GM19397 (cell line): Measurements from ENCODE around the gene GATA3.

Experiments
- ATAC-seq: cut with Tn5 transposase; IDR thresholded peaks from one replicate; pipeline ENCODE4 v1.9.1; 2021; ENCODE audit warnings: mild to moderate bottlenecking, moderate library complexity; ENCODE audit not compliant: unreplicated experiment

Gene GATA3

DNA sequence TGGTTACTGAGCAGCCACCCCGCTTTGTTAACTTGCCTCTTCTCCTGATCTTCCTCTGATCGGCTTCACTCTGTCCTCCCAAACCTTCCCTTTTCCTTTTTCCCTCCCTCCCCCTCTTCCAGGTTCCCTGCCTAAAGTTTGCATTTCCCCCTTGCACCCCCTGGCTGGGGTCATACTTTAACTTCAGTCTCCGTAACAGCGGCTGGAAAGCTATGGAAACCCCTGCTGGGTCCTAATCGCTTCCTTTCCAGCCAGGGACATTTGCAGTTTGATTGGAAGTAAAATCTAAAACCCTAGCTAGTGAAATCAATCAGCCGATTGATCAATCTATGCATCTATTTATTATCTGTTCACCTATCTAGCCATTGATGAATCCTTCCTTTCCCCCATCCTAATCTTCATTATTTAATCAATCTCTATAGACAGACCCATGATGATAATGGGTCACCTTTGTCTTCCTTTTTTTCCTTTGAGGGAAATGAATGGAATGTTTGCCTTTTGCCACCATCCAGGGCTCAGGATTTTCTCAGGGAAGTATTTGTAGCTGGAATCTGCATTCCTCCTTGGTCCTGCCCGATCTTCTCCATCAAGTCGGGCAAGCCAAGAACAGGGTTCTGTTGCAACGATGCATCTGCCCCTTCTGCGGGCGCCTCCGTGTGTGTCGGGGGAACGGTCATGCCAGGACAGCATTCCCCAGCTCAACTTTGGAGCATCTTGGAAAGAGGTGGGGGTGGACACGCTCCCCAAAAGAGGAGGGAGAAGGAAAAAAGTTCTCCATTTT is 8.8 kb downstream of the GATA3 start:
- no peak for ATAC-seq

- ATAC-seq: no peak
These were observed 9.4 kb downstream of the GATA3 start for GRCh38 chr10:8063935-8064334.

DNA sequence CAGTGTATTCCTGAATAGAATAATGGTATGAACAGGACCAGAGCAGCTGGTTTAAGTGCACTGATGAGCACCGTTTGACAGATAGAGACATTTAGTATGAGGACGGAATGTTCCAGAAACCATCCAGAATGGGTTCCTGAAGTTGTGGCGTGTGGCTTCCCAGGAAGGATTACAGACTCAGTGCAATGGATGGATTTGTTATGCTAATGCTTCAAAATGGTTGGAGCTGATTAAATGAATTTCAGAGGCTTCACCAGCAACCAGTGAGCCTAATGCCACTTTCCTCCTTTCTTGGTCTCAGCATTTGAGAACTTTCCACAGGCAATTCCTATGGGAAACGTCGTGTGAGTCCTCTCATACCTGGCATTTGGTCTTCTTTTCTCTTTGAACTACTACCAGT is 9.9 kb downstream of the GATA3 start:
- ATAC-seq: no peak

GRCh38 chr10:8065651-8066050 is 11.2 kb downstream of the GATA3 start:
- no peak for ATAC-seq

GRCh38 chr10:8066124-8066523 is 11.6 kb downstream of the GATA3 start:
- ATAC-seq: no peak

DNA sequence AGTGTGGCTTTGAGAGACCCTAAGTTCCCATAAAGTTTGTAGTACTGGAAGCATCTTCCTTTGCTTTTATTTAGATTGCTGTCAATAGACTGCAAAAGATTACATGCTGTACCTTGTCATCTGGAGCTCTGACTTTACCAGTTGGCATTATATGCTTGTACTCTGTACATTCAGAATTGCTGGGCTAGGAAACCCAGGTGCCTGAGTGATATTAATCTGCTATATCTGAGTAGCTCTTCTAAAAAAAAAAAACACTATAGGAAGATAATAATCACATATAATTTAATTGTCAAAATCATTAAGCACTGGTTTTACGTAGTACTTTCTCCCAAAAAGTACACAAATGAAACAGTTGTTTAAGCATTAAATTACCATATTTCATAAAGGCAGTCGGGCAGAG is 12.3 kb downstream of the GATA3 start:
- no peak for ATAC-seq

DNA sequence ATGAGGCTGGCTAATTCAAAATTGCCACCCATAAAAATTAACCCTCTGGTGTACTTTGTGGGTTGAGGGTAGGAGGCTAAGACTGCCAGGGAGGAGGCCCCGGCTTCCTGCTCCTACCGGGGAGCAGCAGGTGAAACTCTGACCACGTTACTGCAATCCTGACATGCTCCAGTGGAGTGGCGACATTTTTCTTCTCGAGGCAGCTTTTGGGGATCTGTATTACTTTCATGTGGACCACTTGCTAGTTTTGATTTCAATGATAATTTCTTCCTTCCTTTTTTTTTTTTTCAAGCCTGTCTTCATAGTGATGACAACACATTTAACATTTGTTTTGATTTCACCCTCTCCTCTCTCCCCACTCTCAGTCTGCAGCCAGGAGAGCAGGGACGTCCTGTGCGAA is 14.6 kb downstream of the GATA3 start:
- no peak for ATAC-seq

DNA sequence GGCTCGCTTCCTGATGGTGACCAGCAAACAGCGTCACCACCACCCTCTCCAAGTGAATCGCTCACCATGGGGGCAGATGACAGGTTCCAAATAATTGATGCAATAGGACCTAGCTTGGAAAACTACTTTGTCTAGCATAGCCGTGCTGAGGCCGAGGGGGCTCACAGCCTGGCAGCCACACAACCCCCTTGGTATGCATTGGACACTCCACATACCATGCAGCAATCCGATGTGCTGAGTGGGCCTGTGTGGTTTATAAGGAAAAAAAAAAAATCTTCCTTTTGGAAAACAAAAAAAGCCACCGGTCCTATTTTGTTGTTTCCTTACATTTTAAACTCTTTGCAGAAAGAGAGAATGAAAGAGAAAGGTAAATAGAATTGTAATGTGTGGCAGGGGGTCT is 15.1 kb downstream of the GATA3 start:
- no peak for ATAC-seq

DNA sequence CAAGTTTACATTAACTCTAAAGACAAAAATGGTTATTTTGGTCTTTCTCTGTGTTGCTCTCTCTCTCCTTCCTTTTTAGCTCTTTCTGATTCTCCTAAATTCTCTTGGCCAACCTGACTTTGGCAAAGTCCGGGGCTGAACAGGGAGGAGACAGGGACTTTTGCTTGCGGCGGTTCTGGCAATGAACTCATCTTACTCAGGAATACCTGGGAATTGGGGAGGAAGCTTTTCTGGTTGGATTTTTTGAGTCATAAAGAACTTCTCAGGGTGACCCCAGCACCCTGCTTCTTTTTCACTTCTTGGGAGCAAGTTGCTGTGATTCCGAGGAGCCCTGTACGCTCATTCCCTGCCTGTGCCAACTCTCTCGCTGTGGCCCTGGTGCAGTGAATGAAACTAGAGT is 16.0 kb downstream of the GATA3 start:
- no peak for ATAC-seq

DNA sequence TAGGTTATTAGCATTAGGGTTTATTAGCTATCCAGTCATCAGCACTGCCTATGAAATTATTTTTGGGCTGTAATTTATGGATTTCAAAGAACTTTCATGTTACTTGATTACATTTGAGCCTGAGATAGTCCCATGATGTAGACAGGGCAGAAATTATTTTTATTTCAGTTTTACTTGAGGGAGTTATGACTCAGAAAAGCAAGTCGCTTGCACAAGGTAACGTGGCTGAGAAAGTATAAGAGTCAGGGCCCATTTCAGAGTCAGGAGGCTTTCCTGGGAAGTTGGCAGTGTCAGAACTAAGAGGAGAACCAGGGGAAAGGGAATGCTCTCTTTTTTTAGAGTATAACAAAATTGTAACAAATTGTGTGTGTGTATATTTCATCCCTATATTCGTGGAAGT is 16.5 kb downstream of the GATA3 start:
- ATAC-seq: no peak

DNA sequence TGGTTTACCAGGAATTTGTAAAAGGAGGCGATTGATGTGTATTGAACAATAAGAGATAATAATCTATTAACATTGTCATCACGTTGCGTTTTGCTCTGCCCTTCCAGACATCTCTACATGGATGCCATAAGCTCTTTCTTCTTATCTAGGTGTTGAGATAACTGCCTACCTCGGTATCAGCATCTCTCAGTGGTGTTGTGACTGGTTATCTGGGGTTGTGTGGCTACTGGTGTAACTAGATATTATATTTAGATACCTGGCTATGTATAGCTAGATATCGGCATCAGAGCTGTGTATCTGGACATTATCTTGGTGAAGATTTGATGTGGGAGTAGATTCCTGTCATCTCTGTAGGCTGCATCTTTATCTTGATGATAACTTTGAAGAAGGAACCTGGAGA is 17.2 kb downstream of the GATA3 start:
- no peak for ATAC-seq

DNA sequence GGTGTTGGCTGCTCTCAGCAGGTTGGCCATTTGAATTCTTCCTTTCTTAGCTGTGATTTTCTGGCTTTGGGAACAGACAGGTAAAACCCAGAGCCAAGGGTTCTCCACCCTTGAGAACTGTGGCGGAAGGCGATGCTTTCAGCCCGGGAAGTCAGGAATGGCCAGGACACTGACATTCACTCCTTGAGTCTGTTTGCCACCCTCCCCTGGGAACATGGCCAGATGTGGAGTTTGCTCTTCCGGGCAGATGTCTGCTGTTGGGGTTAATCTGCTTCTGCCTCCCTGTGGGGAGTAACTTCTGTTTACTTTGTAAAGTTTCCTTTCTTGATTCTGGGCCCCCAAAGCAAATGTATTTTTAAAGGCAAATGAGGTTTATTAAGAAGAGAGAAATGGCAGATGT is 17.7 kb downstream of the GATA3 start:
- ATAC-seq: no peak

- ATAC-seq: no peak
These were observed 19.4 kb downstream of the GATA3 start for GRCh38 chr10:8073691-8074416.

GRCh38 chr10:8074881-8075280 is 20.4 kb downstream of the GATA3 start:
- ATAC-seq: no peak

DNA sequence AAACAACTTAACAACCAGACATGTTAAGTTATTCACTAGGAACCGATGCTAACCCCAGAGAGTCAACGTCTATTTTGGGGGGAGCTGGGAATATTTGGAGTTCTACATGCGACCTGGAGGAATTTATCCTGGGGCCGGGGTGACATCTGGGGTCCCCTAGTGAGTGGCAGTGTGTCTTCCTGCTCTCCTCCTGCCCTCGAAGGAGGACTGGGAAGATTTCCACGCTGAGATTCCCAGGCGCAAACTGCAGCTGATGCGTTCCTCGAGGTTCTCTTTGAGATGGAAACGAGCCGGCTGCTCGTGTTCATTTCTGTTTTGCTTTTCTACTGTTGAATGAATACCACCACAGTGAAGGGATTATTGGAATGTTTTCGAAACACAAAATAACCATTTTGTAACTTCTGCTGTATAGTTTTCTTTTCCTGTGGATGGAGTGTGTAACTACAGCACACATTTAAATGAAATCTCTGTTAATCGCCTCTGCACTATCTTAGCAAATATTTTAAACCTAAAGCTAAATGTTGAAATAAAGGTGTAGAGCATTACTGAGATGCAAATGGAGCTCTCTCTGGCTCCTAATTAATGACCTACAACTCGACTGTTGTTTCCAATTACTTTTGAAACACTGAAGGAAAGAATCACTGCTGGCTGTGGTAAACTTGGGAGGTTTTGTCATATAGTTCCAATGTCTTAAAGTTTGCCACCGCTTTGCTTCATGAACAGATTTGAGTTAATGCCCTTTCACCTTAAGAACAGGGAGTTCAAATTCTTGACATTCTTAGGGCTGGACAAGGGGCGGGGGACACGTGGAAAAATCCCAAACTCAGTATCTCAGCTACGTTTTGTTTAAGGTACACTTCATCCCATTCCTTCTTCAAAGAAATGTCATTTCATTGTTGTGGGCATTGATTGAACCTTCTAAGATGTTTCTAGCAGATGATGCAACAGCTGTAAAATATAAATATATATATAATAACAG is 21.1 kb downstream of the GATA3 start:
- ATAC-seq: no peak

DNA sequence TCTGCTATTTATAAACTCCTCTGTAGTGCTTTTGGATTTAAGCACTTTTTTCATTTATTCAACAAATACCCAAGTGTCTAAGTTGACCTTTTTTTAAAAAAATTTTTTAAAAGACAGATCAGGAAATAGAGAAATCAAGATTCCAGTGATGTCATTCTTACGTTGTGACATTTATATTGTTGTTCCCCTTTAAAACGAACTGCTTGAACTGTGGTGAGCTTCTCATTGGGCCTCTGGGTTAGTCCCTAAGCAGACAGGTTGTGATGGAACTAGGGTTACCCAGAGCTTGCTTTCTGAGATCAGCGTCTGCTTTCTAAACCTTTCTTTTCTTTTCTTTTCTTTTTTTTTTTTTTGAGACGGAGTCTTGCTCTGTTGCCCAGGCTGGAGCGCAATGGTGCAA is 22.4 kb downstream of the GATA3 start:
- no peak for ATAC-seq

GRCh38 chr10:8078027-8078426 is 23.5 kb downstream of the GATA3 start:
- ATAC-seq: no peak

GRCh38 chr10:8079126-8079525 is 24.6 kb downstream of the GATA3 start:
- no peak for ATAC-seq

DNA sequence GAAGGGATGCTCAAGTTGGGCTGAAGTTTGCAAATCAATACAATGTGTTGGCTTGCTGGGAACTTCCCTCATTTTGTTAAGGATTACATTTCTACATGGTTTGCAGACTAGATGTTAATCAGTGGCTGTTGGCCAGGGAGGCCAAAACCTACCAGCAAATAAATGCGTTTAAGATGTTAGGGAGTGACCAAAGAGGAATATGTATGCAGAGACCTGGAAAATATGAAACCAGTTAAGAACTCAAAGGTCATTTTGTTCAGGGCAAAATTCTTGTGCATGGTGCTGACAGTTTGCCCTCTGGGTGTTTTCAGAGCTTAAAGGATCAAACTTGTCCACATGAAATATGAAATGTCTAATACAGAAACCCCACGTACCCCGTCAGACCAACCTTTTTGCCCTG is 30.3 kb downstream of the GATA3 start:
- ATAC-seq: no peak

DNA sequence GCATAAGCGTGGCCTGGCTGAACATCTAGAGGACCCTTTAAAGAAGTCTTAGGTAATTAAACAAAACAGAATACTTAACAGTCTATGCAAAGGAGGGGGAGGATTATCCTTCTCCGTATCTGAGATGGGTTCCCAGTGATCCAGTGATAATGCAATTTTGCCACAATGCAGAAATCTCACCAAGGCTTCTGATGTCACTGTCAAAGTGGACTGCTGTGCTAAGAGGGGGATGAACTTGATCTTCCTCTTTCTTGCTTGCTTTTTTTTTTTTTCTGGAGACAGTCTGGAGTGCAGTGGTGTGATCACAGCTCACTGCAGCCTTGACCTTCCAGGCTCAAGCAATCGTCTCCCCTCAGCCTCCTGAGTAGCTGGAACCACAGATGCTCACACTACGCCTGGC is 30.8 kb downstream of the GATA3 start:
- no peak for ATAC-seq

GRCh38 chr10:8086315-8086714 is 31.8 kb downstream of the GATA3 start:
- no peak for ATAC-seq
